ENCODE measurements around the gene TMEM30A. TPM values are rescaled to one million over a fixed set of nuclear protein-coding genes. Genes with fewer than 3 reads are reported as not detected.

The TMEM30A gene
- total and polyA plus RNA-seq, 12 donors = 33.7 to 134 (median 71.0) TPM

DNA sequence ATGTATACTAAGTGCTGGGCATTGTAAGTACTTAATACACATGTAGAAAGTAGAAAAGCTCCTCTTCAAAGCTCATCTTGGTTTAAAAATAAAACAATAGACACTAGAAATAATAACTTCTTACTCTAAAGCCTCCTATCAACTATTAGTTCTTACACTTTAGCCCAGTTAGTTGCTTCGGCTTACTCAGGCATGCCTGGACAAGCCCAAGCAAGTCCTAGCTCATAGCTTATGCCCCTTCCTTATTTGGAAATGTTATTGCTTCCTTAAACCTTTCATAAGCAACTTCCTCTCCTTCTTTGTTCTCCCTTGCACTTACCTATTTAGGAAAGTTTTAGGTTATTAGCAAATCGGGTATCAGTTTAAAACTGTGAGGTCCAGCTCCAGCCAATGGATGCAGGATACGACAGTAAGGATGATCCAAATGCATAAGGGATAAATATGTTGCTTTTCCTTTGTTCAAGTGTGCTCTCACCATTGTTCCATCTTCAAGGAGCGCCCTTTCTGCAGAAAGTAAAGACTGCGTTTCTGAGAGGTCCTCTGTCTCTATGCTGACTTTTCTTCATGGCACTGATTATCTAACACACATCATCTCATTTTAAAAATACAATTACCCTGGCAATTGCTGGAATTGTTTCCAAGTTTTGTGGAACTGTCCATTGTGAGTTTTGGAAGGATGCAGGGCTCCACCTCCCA lies 12.3 kb downstream of the TMEM30A start:
- Histone ChIP-seq H3K4me1 (replicated peaks in 1 of 2) (peaks cover 0 to 22% of the 10 kb centered on the region in 2 donors), H3K27ac (peak overlapping the region in 1 of 5 donors; percentile 43), H3K9me3 (replicated peaks in 1 of 3) (no peaks in the 10 kb centered on the region), H3K27me3 (no peaks in the 10 kb centered on the region), H3K4me3 (no peak overlapping the region), H3K36me3 (replicated peaks in 1 of 2) (no peaks in the 10 kb centered on the region)
- DNase-seq = no peak
- 90 to 97% (median 93%) methylated on average over 5 of the region's 5 CpGs for WGBS, 4 donors
- no peak for TF ChIP-seq POLR2A (IDR thresholded peaks at IDR 0.05)
- TF ChIP-seq, protein P1, sequence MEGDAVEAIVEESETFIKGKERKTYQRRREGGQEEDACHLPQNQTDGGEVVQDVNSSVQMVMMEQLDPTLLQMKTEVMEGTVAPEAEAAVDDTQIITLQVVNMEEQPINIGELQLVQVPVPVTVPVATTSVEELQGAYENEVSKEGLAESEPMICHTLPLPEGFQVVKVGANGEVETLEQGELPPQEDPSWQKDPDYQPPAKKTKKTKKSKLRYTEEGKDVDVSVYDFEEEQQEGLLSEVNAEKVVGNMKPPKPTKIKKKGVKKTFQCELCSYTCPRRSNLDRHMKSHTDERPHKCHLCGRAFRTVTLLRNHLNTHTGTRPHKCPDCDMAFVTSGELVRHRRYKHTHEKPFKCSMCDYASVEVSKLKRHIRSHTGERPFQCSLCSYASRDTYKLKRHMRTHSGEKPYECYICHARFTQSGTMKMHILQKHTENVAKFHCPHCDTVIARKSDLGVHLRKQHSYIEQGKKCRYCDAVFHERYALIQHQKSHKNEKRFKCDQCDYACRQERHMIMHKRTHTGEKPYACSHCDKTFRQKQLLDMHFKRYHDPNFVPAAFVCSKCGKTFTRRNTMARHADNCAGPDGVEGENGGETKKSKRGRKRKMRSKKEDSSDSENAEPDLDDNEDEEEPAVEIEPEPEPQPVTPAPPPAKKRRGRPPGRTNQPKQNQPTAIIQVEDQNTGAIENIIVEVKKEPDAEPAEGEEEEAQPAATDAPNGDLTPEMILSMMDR (IDR thresholded peaks at IDR 0.05) = no peak
- intact Hi-C loops (cut with DNase I) = no loop called here

DNA sequence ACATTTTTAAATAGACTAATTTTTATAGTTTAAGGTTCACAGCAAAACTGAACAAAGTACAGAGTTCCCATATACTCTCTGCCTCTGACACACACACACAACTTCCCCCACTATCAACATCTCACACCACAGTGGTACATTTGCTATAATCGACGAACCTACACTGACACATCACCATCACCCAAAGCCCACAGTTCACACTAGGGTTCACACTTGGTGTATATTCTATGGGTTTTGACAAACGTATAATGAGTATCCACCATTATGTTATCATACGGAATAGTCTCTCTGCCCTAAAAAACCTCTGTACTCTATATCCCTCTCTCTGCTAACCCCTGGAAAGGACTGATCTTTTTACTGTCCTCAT lies 15.6 kb downstream of the TMEM30A start:
- Histone ChIP-seq H3K36me3 (replicated peaks in 1 of 2) (no peaks in the 10 kb centered on the region), H3K4me3 (no peak overlapping the region), H3K9me3 (replicated peaks in 1 of 3) (no peaks in the 10 kb centered on the region), H3K27me3 (no peaks in the 10 kb centered on the region), H3K4me1 (replicated peaks in 1 of 2) (peaks cover 0 to 18% of the 10 kb centered on the region in 2 donors), H3K27ac (no peak overlapping the region)
- no peak for DNase-seq
- WGBS, 4 donors = 88 to 96% (median 92%) methylated on average over 4 of the region's 4 CpGs
- no peak for TF ChIP-seq POLR2A (IDR thresholded peaks at IDR 0.05)
- TF ChIP-seq, protein P1 (IDR thresholded peaks at IDR 0.05) = no peak
- intact Hi-C loops (cut with DNase I) = no loop called here

DNA sequence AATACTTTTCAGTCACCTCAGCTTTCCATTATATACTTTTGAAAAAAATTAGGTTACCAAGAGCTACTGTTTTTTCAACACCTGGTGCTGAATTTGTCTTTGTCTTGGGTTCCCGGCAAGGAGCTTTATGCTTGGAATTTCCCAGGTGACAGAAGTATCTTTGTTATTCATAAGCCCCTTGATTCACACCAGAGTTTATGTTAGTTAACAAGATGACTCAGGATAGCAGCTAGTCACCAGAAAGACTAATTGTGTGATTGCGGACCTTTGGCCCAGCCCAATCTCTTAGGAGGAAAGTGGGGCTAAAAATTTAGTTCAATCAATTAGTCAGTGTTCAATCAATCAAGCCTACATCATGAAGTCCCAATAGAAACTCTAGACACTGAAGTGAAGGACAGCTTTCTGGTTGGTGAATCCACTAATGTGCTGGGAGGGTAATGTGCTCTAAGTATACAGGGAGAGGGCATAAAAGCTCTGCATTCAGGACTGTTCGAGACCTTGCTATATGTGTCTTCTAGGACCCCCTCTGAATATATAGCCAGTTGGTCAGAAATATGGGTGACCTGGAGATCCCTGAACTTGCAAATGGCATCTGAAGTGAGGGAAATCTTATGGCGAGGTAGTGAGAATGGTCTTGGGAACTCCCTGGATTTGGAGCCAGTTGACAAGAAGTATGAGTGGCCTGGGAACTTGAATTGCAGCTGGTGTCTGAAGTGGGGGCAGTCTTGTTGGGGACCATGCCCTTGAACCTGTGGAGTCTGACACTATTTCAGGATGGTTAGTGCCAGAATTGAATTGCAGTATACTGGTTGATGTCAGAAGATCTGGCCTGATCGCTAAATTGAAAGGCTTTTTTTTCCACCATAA lies 16.2 kb downstream of the TMEM30A start:
- H3K27me3 ChIP-seq = no peaks in the 10 kb centered on the region
- TF ChIP-seq, protein P1 (IDR thresholded peaks at IDR 0.05) = no peak
- TF ChIP-seq POLR2A (IDR thresholded peaks at IDR 0.05) = no peak
- H3K27ac ChIP-seq = no peak overlapping the region
- H3K36me3 ChIP-seq (replicated peaks in 1 of 2) = no peaks in the 10 kb centered on the region
- no peak for DNase-seq
- WGBS, 4 donors = 76 to 83% (median 82%) methylated on average over 5 of the region's 5 CpGs
- H3K4me3 ChIP-seq = no peak overlapping the region
- no peaks in the 10 kb centered on the region for H3K9me3 ChIP-seq (replicated peaks in 1 of 3)
- peaks cover 0 to 21% of the 10 kb centered on the region in 2 donors for H3K4me1 ChIP-seq (replicated peaks in 1 of 2)
- intact Hi-C loops (cut with DNase I) = no loop called here

DNA sequence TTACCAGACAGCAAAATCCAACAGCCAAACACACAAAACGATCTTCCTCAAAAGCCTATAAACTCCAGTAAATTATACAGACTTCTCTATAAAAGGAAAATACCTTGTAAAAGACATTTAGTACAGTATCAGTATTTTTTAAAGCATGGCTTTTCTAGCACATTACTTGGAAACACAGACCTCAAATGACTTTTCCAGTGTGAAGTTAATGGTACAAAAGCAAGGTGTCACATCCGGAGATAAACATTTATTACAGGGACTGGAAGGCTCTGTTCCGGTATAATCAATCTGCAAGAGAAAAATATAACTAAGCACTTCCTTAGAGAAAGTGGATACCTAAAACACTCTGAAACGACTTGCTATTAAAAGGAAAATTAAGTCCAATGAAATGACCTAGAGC lies 17.1 kb downstream of the TMEM30A start:
- Histone ChIP-seq H3K36me3 (replicated peaks in 1 of 2) (no peaks in the 10 kb centered on the region), H3K27ac (no peak overlapping the region), H3K27me3 (no peaks in the 10 kb centered on the region), H3K4me3 (no peak overlapping the region), H3K9me3 (replicated peaks in 1 of 3) (no peaks in the 10 kb centered on the region), H3K4me1 (replicated peaks in 1 of 2) (peaks cover 0 to 29% of the 10 kb centered on the region in 2 donors)
- TF ChIP-seq, protein P1 (IDR thresholded peaks at IDR 0.05) = no peak
- TF ChIP-seq POLR2A (IDR thresholded peaks at IDR 0.05) = no peak
- WGBS, 4 donors = 25 to 30% (median 28%) methylated on average over 4 of the region's 4 CpGs
- intact Hi-C loops (cut with DNase I) = no loop called here
- DNase-seq = no peak
